GM18508 (cell line): ENCODE data around the gene CLEC3A.
"Not testable (repeated sequence)": the region's sequence is repeated elsewhere in the genome, so short reads cannot be mapped to it uniquely, and the experiment has no call there.

ENCODE experiments used
- ATAC-seq: cut with Tn5 transposase; IDR thresholded peaks from one replicate; pipeline ENCODE4 v1.9.1; 2021; ENCODE audit warnings: moderate number of reproducible peaks; ENCODE audit not compliant: insufficient read depth, unreplicated experiment

CLEC3A gene

DNA sequence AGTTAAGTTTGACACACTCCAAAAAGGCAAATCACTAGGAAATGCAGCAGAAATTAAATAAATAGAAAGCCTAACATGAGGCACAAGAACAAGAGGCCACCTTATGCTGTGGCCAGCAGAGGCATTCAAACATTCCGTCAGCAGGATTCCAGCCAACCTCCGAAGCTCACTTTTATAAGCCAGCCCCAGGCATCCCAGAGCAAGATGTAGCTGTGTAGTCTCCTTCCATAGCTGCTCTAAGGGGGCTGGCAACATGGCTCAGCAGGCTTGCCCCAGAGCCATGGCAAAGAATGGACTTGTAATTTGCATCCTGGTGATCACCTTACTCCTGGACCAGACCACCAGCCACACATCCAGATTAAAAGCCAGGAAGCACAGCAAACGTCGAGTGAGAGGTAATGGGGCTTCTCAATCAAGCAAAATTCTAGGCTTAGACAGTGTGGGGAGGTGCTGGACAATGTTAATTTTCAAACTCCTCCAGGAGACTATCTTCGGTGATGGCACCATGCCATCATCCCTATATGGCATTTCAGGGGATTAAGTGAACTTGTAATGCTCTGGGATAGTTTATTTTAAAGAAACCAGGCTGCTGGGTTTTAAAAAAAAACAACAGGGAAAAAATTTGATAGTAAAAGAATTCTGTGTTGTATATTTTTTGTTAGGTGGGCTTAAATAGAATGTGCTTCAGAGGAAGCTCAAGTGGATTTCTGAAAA lies at the start of gene CLEC3A:
CLEC3A (plus strand) TSS at position 202 of the 714 bp plus-strand sequence; CDS start at position 281, 79 bp downstream.
- no peak for ATAC-seq

GRCh38 chr16:77974883-77975282 lies 47.5 kb upstream of the CLEC3A start:
- ATAC-seq: no peak

- ATAC-seq: no peak
These were observed 46.4 kb upstream of the CLEC3A start for GRCh38 chr16:77975942-77976341.

- ATAC-seq: no peak
These were observed 45.0 kb upstream of the CLEC3A start for GRCh38 chr16:77977339-77977738.

GRCh38 chr16:77985111-77985510 lies 37.2 kb upstream of the CLEC3A start:
- no peak for ATAC-seq

GRCh38 chr16:77986011-77986740 lies 36.2 kb upstream of the CLEC3A start:
- no peak for ATAC-seq

GRCh38 chr16:77987810-77988209 lies 34.5 kb upstream of the CLEC3A start:
- no peak for ATAC-seq

DNA sequence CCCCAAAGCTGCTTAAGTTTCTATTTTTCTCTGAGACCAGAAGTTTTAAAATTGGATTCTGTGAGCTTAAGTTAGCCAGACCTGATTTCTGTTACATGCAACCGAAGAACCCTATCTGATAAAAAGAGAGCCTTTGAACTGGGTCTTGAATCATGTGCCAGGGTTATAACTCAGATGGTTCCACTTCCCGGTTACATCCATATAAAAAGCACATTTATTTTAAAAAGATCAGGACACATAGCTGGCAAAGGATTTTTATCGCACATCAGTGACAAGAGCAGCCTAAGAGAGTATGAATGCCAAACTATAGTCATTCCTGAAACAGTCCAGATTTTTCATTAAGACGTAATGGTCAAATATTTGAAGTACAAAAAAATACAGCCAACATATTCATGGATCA lies 32.5 kb upstream of the CLEC3A start:
- no peak for ATAC-seq

DNA sequence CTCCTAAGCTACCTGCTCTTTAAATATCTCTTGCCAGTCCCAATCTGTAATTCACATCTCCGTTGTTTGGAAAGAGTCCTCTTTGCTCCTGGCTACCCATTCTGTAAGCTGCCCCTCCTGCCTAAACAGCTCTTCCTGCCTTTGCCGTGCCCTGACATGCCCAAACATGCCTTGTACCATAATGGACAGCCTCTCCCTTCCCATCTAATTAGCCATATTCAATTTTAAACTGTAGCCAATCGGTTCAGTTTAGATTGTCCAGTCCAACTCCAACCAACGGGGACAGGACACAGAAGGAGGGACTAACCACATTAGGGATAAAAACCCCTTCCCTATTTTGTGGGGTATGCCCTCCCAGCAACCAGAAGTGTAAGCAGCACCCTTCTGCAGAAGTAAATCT lies 30.6 kb upstream of the CLEC3A start:
- no peak for ATAC-seq

- not testable (repeated sequence) for ATAC-seq
These were observed 30.0 kb upstream of the CLEC3A start for GRCh38 chr16:77992381-77992780.

- ATAC-seq: no peak
These were observed 29.0 kb upstream of the CLEC3A start for GRCh38 chr16:77993111-77993985.

GRCh38 chr16:77995843-77996455 lies 26.4 kb upstream of the CLEC3A start:
- no peak for ATAC-seq

DNA sequence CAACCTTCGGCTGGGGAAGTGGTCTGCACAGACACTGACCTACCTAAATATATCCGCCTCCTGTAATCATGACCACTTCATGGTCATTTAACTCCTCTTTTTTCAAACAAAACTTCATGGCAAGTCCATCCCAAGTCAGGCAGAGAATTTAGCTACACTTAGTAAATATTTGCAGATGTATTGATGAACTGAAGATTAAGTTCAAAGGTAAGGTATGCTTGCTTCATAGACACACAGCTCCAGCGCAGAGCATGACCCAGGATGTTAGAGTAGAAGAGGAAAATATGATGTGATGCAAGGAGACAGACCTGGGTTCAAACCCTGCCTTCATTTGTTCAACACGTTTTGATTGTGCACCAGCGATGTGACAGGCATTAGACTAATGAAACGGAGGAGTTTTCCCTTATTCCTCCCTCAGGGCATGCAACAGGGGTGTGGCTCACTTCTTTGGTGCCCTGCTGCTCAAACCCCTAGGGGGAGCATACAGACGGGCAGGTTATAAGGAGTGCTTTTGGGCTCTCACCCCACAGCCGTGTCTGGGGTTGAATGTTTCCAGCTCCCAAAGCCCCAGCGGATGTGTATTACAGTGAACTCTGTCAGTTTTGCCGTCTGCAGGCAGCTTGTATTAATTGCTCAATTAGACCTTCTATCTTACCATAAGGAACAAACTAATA lies 23.9 kb upstream of the CLEC3A start:
- ATAC-seq: no peak

- no peak for ATAC-seq
These were observed 20.8 kb upstream of the CLEC3A start for GRCh38 chr16:78001451-78002025.

GRCh38 chr16:78002915-78003538 lies 19.3 kb upstream of the CLEC3A start:
- ATAC-seq: peak; percentile 96

DNA sequence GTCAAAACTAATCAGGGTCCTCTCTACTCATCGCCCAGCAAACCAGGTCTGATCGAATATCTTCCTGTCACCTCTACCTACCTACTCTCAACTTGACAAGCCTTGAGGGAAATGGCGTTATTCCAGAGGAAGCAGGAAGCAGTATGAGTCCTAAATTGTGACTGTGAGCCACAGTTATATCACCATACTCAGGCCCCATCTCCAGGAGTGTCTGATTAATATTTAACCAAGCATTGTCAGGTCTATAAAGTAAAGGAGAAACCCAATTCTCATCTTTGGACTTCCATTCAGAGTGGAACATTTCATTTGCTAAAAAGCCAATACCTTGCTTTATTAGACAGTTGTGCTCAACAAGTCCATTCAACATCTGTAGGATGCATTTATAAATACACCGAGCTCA lies 17.8 kb upstream of the CLEC3A start:
- no peak for ATAC-seq

- ATAC-seq: no peak
These were observed 16.5 kb upstream of the CLEC3A start for GRCh38 chr16:78005881-78006280.

DNA sequence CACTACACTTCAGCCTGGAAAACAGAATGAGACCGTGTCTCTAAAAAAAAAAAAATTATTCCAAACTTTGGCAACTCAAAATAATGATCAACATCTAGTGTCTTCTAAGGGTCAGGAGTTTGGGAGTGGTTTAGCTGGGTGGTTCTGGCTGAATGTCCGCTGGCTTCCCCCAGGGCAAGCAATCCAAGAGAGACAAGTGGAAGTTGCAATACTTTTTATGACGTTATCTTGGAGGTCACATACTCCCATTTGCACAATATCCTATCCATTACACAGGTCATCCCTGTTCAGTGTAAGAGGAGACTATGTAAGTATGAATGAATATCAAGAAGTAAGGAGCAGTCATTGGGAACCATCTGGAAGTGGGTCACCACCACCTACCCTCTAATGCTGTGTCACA lies 15.2 kb upstream of the CLEC3A start:
- no peak for ATAC-seq

DNA sequence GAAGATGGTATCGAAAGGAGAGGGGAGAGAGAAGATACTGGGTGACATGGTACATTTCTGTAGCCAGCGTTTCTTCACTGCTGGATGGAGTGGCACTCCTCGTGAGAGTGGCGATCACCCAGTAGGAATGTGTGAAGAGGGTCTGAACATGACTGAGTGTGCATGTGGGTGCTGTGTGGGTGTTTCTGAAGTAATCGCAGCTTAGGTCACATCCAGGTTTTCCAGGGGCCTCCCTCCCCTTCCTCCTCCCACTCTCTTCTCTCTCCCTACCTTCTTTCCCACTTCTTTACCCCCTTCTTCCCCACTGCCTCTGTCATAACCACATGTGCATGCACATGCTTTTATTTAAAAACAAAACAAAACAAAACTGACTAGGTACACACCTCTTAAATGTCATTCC lies 1.8 kb downstream of the CLEC3A start:
- ATAC-seq: no peak
